ENCODE results near the gene FRAS1.
"Not testable (repeated sequence)": the region's sequence is repeated elsewhere in the genome, so short reads cannot be mapped to it uniquely, and the experiment has no call there.

Gene FRAS1

DNA sequence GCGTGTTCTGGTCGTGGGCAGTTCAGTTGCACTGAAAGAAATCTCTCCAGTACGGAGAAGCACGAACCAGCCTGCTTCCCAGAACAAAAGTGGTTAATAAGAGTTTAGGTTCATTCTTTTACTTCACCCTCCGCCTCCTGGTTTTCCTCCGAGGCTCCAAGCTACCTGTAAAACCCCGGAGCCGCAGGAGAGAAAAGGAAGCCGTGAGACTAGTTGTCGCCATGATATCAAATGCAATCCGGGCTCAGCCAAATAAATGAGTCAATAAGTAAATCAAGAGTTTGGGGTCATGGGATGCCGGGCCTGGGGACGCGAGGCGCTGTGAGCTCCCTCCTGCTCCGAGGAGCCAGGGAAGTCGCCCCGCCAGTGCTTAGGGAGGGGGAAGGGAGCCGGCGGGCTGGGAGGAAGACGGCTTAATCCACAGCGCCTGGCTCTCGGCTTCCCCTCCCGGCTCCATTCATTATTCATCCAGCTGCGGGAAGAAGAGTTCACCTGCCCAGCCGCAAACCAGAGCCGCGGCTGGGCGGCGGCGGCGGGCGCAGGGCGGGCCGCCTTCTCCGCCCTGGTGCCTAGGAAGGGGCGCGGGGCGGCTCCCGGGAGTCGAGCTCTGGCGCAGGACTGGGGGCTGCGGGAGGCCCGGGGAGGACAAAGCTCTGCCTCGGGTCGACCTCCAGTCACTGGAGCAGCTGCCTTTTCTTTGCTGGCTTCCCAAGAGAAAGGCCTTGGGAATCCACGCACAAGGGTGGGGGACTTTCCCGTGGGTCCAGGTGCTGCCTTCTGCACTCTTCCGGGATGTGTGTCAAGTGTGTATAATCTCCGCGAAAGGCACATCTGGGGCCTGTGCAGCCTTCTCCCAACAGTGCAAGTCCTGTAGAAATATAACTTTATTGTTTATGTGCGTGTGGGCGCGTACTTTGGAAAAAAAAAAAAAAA, 1.7 kb downstream of the FRAS1 start:
- DNase-seq = peak; percentile 65

DNA sequence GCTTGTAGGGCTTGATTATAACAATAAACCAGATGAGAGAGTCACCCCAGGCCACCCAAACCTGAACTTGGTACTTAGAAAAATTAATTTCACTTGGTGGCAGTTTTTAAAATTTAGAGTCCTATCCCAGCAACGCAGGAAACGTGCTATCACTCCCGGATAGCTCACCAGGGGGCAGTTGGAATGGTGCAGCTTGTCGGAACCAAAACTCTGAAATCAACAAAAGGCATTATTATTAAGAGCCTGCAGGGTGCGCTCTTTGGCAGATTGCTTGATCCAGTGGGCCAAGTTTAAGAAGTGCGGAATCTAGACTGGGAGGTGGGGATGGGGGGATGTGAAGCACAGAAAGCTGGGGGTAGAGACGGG, 2.4 kb downstream of the FRAS1 start:
- DNase-seq = peak; percentile 56

DNA sequence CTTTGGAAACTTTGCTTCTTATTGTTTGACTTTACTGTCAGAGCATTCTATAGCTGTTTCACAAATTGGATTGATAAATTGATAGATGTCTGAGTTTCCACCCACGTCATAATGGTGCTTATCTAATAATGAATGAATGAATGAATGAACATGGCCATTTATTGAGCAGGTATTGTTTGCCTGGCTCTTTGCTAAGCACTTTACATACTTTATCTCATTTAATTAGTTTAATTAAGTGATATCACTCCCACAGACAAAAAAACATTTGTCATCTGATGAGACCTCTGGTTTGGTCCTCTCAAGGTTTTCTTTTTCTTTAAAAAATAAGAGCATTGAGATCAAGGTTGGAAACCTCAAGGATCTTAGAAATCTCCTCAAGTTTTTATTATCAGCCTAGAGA, 2.8 kb downstream of the FRAS1 start:
- DNase-seq = no peak

DNA sequence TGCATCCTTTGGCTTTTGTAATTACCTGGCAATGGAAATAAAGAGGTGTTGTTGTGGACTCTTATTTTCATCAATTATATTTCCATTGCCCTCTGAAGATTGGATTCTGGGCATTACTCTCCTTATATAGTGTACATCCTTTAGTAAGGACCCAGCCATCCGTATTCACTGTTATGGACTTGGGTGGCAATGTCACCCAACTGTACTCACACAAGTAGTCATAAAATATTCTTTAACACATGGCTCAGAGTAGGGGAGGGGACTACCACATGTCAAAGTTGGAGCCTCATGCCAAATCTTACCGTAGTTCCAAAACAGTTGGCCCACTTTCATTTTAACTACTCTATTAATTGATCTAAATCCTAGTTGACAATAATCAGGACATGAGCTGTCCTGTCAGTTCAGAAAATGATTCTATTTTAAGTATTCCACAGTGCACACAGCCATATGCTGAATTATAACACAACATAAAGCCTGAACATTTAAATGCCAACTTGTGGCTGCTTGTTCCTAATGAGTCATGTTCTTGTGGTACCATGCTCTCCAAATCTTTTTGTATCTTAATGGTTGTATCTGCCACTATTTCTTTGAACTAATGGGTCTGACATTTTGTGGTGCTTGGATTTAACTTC, 4.9 kb downstream of the FRAS1 start:
- no peak for DNase-seq

DNA sequence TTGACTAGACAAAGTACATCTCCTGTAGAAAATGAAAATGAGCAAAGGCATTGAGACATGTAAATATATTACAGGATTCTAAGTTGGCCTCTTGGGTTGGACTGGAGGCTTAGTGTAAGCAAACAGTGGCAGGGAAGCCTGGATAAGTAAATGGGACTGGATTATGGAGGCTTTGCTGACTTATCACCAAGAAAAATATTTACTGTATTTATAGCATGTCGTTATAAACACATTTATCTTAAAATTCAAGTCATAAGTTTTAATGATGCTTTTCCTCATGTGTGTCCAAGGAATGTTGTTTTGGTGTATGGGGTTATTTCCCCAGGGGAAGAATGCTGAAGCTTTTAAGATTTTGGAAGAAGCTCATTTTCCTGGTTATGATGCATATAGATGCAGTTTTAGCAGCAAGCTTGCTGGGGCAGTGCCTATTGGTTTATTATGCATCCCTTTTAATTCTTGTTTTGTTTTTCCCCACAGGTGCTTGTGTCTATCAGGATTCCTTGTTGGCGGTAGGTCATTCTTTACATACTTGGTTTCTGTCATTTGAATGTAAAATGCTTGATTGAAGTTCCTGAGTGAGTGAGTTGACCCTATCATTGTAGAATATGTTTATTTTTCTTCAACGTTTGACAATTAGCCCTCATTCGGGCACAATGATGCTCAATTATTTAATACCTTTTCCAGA, 8.5 kb downstream of the FRAS1 start:
- no peak for DNase-seq

DNA sequence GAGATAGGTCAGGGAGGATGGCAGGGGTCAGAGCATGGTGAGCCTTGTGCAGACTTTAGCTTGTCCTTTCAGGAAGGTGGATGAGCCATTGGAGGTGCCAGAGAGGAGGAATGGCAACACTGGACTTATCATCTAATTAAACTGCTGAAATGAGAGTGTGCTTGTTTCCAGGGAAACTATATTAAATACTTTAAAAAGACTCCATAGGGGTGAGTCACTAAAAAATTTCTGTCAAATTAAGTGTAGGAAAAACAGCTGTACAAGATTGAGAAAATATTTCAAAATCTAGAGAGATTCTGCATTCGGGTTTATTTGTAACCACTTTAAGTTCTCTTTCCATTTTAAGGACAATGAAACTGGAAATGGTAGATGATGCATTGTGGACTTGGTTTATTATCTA, 11.4 kb downstream of the FRAS1 start:
- no peak for DNase-seq

DNA sequence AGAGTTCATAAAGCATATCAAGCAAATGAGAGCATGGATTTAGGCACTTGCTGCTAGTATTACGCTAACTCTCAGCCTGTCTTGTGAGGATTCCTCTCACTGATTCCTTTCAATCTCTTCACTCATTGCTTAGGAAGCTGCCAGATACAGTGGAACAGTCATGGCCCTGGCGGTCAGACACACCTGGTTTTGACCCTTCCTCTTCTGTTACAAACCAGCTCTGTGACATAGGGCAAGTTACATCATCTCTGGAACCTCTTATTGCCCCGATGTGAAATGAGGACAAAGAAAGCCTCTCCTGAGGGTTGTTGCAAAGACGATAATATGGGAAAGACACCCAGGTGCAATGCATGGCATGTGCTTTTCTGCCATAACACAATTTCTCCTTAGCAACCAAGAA, 12.2 kb downstream of the FRAS1 start:
- DNase-seq = no peak

DNA sequence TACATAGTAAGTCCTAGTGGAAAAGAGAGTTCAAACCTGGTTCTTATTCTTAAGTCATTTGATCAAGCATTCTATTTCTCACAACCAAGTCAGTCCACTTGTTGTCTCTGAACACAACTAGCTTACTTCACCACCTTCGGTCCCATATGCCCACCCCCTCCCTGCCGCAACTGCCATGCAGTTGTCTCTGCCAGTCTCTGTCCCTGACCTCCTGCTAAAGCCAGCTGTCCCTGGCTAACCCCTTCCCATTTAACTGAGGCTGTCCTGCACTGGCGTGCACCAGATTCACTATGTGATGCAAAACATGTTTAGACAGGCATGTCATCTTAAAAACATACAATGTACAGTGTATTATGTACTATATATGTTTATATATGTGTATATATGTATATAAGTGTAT, 12.7 kb downstream of the FRAS1 start:
- peak; percentile 61 for DNase-seq

DNA sequence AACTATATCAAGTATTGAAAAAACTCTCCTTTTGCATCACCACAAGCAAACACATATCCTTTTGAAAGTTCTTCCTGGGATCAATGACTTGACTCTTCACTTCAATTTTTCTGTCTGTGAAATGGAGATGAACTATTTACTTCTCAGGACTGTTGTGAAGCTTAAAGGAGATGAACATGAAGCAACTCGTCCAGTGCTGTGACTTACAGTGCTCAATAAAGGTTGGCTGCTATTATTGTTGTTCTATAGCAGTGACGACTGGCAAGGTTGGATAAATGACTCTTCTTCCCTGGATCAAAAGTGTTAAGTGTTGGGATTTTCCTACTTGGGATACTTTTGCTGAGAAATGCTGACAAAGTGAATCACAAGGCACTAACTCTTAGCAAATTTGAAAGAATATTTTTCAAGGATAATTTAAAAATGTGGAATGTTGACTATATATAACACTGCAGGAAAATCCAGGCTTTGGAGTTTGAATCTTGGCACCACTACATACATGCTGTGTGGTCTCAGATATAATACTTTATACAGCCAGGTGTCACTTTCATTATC, 13.7 kb downstream of the FRAS1 start:
- no peak for DNase-seq

DNA sequence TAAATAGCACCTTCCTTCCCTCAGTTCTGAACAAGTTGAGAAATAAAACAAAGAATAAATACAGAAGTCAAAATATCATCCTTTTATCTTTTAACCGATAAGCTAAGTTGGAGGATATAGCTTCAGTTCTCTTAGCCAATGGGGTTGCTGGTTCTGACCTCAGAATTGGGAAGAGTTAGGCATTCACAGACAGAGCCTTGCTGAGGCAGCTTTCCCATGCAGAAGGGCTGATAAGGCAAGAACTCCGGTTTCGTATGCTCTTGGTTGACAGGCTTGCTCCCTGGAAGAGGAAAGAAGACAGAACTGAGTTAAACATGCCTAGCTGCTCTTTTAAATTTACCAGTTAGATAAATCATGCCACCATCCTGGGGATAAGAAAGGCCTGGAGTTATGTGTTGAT, 17.6 kb downstream of the FRAS1 start:
- DNase-seq = no peak

DNA sequence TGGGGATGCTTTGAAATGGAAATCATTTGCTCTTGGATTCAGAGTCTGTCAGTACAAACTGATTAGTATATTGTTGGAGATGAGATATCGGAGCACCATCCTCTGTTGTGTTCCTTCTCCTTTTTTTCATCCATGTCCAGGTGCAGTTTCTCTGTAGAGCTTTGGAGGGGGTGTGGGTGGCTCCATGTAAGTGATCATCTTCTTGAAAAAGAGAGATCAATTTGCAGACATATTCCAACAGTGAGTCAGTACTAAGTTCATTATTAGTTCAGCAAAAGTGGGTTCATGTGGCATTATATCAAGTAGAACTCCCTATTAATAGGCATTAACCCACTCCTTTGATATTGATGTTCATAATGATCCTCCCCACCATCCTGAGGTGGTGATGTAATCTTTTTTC, 18.9 kb downstream of the FRAS1 start:
- DNase-seq = no peak

DNA sequence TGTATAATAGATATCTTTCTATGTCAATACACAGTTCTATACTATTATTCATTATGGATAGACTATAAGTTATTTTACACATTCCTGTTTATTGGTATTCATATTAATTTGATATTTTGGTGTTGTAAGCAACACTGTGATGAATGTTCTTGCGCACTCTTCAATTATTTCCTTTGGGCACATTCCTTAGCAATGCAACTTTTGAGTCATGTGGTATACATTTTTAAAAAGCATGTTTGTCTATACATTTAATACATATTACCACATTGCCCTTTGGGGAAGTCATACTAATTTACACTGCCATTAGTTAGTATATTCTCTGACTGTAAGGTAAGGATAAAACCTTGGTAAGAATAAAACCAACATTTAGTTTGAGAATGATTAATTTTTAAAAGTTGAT, 21.0 kb downstream of the FRAS1 start:
- no peak for DNase-seq

DNA sequence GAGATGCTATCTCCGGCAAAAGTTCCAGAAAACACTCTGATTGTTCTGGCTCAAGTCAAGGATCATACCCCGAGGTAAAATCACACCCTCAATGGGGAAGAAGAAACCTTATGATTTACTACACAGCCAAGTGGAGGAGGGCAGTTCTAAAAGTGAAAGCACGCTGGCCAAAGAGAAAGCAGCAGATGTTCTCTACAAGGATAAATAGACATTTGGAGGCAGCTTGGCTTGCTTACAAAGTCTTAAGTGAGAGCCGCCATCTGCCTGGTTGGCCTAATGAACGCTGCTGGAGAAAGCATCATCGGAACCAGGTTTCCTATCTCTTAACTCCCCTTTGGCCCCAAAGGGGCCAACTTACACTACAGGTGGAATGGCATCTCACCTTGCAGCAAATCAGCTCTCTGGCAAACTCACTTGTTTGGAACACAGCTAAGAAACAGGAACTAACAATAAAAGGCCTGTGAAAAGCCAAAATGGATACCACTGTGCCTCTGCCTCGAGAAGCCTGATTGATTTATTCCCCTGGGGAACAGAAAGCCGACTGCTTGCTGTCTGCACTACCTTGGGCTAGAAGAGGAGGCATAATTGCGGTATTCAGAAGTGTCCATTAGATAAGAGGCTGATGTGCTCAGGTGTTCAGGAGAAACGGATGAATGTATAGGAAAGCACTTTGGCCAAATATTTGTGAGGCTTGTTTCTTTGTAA, 22.8 kb downstream of the FRAS1 start:
- DNase-seq = no peak

DNA sequence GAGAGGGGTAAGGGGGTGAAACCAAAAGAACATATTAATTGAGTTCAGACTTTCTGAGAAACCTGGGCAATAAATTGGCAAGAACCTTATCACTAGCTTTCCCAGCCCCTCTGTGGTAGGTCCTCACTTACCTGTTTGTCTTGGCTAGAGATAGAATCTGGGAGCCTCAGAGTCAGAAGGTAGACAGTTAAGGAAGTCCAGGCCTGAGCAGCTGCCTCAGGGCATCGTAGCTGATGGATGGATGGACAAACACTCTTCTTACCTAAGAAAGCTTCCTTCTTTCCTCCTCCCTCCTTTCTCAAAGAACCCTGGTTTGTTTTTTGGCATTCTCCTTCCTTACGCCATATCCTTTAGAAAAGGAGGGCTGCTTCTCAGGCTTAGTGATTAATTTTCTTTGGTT, 24.4 kb downstream of the FRAS1 start:
- DNase-seq = no peak

DNA sequence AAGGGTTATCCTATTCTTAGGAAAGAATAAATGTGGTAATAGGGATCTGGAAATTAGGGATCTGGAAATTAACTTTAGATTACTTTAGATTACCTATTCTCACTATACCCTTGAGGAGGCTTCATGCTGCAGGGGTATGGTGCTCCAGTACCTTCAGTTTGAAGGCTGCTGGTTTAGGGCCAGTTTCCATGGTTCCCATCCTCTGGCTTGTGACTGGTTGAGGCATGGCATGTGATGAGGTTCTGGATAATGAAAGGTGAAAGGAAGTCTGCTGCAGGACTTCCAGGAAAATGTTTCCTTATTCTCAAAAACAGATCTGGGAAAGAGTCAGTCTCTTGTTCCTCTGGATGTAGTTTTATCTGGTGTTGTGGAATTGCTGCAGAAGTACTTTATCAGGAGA, 25.9 kb downstream of the FRAS1 start:
- DNase-seq = no peak

DNA sequence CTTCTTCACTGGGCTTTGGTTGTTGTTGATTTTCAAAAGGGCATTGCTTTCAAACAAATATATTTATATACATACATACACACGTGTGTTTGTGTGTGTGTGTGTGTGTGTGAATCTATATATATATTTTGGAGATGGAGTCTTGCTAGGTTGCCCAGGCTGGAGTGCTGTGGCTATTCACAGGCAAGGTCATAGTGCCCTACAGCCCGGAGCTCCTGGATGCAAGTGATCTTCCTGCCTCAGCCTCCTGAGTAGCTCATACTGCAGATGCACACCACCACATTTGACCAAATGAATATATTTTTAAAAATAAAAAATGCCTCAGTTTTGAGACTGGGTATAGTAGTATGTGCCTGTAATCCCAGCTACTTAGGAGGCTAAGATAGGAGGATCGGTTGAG, 34.4 kb downstream of the FRAS1 start:
- no peak for DNase-seq

DNA sequence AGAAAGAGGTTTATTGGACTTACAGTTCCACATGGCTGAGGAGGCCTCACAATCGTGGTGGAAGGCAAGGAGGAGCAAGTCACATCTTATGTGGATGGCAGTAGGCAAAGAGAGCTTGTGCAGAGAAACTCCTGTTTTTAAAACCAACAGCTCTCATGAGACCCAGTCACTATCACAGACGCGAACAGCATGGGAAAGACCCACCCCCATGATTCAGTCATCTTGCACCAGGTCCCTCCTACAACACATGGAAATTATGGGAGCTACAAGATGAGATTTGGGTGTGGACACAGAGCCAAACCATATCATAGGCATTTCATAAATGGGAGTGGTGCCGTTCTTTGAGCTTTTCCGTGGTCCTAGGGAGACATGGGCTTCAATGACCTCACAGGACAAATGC, 35.2 kb downstream of the FRAS1 start:
- not testable (repeated sequence) for DNase-seq

DNA sequence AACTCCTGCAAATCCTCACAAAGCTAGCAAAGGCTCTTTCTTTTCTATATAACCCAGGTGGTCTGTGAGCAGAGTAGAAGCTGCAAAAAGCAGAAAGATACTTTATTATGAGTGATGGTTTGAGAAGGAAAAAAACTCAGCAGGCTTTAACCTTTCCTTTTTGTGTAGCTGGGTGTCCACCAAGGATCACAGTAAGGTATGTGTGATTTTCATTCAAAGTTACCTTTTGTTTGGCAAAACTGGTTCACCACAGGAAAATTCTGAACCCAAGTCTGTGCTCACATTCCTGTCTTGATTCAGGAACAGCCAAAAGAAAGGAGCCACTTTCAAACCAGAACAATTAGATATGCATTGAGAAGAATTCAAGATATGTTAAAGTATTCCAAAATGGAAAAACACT, 35.7 kb downstream of the FRAS1 start:
- no peak for DNase-seq

DNA sequence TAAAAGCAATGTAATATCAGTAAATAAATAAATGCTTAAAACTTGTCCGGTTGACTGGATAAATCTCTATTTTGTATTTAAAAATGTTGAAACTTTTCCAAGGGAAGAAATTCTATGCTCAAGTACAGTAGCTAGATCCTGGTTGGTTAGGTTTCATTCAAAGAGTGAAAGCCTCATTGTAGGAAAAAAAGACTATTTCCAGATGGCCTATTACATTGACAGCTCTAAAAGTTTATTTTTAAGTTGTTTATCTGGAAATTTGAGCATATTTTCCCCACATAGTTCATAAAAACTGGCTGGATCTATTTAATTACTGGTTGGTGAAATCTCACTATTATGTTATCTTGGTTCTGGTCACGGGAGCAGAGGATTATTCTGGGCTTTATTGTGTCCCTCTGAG, 38.0 kb downstream of the FRAS1 start:
- DNase-seq = no peak

DNA sequence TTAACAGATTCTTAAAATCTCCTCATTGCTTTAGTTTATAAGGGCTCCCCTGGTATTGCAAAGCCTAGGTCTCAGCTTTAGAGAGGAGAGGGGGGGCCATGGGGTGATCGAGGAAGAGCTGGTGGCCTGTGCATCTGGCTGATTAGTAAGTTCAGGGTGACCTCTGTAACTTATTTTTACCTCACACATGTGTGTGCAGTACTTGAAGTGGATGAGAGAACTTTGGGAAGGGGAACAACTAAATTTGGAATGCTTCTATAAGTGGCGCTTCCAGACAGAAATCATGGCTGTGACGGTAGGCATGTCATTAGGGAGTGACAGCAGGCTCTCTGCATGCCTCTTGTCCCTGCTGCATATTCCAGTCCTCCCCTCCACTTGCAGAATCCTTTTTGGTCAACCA, 41.9 kb downstream of the FRAS1 start:
- DNase-seq = no peak

DNA sequence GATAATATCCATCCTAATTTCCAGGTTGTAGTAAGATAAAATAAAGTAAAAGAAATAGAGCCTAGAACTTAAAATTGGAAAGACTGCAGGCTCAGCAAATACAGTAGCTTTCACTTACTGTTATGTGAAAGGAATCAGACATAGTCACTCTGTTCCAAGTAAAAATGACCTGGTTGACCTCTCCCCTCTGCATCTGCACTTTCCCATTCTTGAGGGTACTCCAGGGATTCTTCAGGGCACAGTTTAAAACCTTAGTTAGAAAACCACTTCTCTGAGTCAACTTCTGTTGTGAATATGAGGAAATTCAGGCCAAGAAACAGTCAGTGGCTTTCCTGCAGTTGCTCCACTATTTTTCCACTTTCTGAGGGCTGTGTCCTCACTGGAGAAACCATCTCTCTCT, 42.9 kb downstream of the FRAS1 start:
- no peak for DNase-seq

DNA sequence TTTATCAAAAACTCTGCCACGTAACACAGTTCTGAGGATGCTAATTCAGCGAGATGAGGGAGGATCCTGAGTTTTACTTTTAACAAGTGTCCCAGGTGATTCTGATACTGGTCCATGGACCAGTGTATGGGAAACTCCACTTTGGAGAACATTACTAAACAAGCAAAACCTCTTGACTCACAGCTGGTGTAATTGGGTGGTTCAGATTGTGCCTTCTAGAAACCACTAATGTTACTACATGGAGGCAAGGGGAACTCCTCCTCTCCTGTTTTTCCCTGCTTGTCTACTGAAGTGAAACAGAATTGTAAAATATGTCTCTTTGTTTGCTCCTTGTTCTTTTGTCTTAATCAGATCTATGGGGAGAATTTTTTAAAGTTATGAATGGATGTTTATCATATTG, 62.6 kb downstream of the FRAS1 start:
- no peak for DNase-seq
